ENCODE measurements around the gene DHX36.

Gene DHX36

GRCh38 chr3:154280161-154280560, 44.1 kb downstream of the DHX36 start:
- H3K4me2 ChIP-seq (ENCODE audit: low read depth, low read length, poor library complexity, severe bottlenecking) = no peak overlapping the region
- TF ChIP-seq EZH2phosphoT487 (conservative IDR thresholded peaks at IDR 0.05; ENCODE audit: low read length) (no peak), CTCF (IDR thresholded peaks at IDR 0.05; ENCODE audit: insufficient read depth, low read length, poor library complexity, severe bottlenecking) (no peak)
- no peak overlapping the region for H3K4me3 ChIP-seq (ENCODE audit: insufficient read depth, low read length, poor library complexity, severe bottlenecking)
- H3K36me3 ChIP-seq (ENCODE audit: low read length) = peaks cover 81% of the 10 kb centered on the region
- no peaks in the 10 kb centered on the region for H3K79me2 ChIP-seq (ENCODE audit: insufficient read depth, low read length)
- H2AFZ ChIP-seq (ENCODE audit: low read depth, low read length, severe bottlenecking) = no peak overlapping the region
- no peaks in the 10 kb centered on the region for H3K27me3 ChIP-seq (ENCODE audit: low read length)
- H4K20me1 ChIP-seq (ENCODE audit: low read depth, low read length) = no peaks in the 10 kb centered on the region
- H3K9ac ChIP-seq (ENCODE audit: low read length) = no peak overlapping the region
- H3F3A ChIP-seq (ENCODE audit: insufficient read depth) = 0 out of 2 replicates have a peak, but pooled peaks cover 3% of the 10 kb centered on the region
- H3K27ac ChIP-seq (ENCODE audit: low read depth, low read length) = no peak overlapping the region
- H3K9me3 ChIP-seq (ENCODE audit: insufficient read depth, low read length) = no peaks in the 10 kb centered on the region
- no peaks in the 10 kb centered on the region for H3K9me2 ChIP-seq (replicated peaks; ENCODE audit: insufficient read depth, low read length)

GRCh38 chr3:154275965-154276364, 48.3 kb downstream of the DHX36 start:
- Histone ChIP-seq H3K79me2 (ENCODE audit: insufficient read depth, low read length) (no peaks in the 10 kb centered on the region), H3K9me2 (replicated peaks; ENCODE audit: insufficient read depth, low read length) (no peaks in the 10 kb centered on the region)

GRCh38 chr3:154275292-154275691, 49.0 kb downstream of the DHX36 start:
- Histone ChIP-seq H3K4me3 (ENCODE audit: insufficient read depth, low read length, poor library complexity, severe bottlenecking) (no peak overlapping the region), H4K20me1 (ENCODE audit: low read depth, low read length) (no peaks in the 10 kb centered on the region), H3K27ac (ENCODE audit: low read depth, low read length) (no peak overlapping the region), H2AFZ (ENCODE audit: low read depth, low read length, severe bottlenecking) (no peak overlapping the region), H3K36me3 (ENCODE audit: low read length) (peaks cover 66% of the 10 kb centered on the region; the same call in 1 of the 2 replicates), H3K27me3 (ENCODE audit: low read length) (no peaks in the 10 kb centered on the region), H3K79me2 (ENCODE audit: insufficient read depth, low read length) (no peaks in the 10 kb centered on the region), H3K9ac (ENCODE audit: low read length) (no peak overlapping the region), H3K9me3 (ENCODE audit: insufficient read depth, low read length) (no peaks in the 10 kb centered on the region), H3F3A (ENCODE audit: insufficient read depth) (0 out of 2 replicates have a peak, but pooled peaks cover 3% of the 10 kb centered on the region), H3K9me2 (replicated peaks; ENCODE audit: insufficient read depth, low read length) (no peaks in the 10 kb centered on the region), H3K4me2 (ENCODE audit: low read depth, low read length, poor library complexity, severe bottlenecking) (no peak overlapping the region)
- no peak for TF ChIP-seq CTCF (IDR thresholded peaks at IDR 0.05; ENCODE audit: insufficient read depth, low read length, poor library complexity, severe bottlenecking)
- TF ChIP-seq EZH2phosphoT487 (conservative IDR thresholded peaks at IDR 0.05; ENCODE audit: low read length) = no peak

More at GRCh38 chr3:154275965-154276364, 48.3 kb downstream of the DHX36 start:
- Histone ChIP-seq H3K27me3 (ENCODE audit: low read length) (no peaks in the 10 kb centered on the region), H3K36me3 (ENCODE audit: low read length) (peaks cover 66% of the 10 kb centered on the region; the same call in 1 of the 2 replicates), H3F3A (ENCODE audit: insufficient read depth) (0 out of 2 replicates have a peak, but pooled peaks cover 3% of the 10 kb centered on the region), H3K27ac (ENCODE audit: low read depth, low read length) (no peak overlapping the region), H3K4me3 (ENCODE audit: insufficient read depth, low read length, poor library complexity, severe bottlenecking) (no peak overlapping the region), H3K9ac (ENCODE audit: low read length) (no peak overlapping the region), H2AFZ (ENCODE audit: low read depth, low read length, severe bottlenecking) (no peak overlapping the region), H3K4me2 (ENCODE audit: low read depth, low read length, poor library complexity, severe bottlenecking) (no peak overlapping the region), H3K9me3 (ENCODE audit: insufficient read depth, low read length) (no peaks in the 10 kb centered on the region), H4K20me1 (ENCODE audit: low read depth, low read length) (no peaks in the 10 kb centered on the region)
- TF ChIP-seq CTCF (IDR thresholded peaks at IDR 0.05; ENCODE audit: insufficient read depth, low read length, poor library complexity, severe bottlenecking) (no peak), EZH2phosphoT487 (conservative IDR thresholded peaks at IDR 0.05; ENCODE audit: low read length) (no peak)
